Activated naive CD4-positive, alpha-beta T cell treated with anti-CD3 and anti-CD28 coated beads, Interleukin-2, amount 50 U/mL, for 16 hours (primary cell): ENCODE data around the gene ZDHHC12.

ENCODE experiments used
- DNase-seq: peaks from one replicate; pipeline ENCODE4 v3.0.0-alpha.2; 2020

ZDHHC12 gene, protein sequence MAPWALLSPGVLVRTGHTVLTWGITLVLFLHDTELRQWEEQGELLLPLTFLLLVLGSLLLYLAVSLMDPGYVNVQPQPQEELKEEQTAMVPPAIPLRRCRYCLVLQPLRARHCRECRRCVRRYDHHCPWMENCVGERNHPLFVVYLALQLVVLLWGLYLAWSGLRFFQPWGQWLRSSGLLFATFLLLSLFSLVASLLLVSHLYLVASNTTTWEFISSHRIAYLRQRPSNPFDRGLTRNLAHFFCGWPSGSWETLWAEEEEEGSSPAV

DNA sequence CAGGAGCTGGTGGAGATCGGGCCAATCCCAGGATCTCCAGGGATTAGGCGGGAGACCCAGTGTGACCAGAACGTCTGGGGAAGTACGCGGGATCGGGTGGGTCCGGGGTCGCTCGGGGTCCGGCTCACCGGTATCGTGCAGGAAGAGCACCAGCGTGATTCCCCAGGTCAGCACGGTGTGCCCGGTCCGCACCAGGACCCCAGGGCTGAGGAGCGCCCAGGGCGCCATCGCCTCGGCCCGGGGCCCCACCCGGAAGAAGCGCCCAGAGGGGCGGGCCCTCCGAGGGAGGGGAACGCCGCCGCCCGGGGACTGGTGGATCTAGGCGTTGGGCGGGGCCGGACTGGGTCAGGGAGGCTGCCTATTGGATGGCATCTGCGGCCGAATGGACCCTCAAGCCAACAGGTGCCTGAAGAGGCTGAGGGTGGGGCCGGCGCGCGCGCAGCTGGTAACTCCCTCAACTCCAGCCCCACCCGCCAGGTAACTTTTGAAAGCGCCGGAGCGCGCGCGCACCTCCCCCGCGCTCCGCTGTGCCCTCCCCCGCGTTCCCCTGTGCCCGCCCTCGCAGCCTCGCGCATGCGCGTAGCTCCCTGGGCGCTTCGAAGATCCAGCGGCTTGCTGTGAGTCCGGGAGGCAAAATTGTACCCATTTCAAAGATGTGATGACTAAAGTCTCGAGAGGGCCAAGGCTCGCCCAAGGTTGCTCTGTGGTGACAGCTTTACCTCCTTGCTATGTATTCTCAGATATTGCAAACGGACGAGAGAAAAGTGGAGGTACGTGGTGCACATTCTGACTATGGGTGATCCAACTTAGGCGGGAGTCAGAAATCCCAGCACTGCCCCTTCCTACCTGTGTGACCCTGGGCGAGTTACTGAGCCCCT is at the start of gene ZDHHC12:
Gene ZDHHC12 (minus strand): TSS at position 262 of the 878 bp plus-strand sequence. CDS start 34 bp downstream, at position 228.
- DNase-seq = peak; percentile 99

DNA sequence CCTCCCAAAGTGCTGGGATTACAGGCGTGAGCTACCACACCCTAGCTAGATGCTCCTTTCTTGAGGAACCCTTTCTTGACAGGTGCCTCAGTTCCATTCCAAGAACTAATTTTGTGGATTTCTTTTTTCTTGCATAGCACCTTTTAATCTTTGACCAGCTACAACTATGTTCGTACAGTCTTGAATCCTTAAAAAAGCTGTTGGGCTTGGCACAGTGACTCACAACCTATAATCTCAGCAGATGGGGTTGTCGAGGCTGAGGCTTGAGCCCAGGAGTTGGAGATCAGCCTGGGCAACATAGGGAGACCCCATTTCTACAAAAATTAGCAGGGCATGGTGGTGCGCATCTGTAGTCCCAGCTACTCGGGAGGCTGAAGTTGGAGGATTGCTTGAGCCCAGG is 49.1 kb upstream of the ZDHHC12 start:
- no peak for DNase-seq

DNA sequence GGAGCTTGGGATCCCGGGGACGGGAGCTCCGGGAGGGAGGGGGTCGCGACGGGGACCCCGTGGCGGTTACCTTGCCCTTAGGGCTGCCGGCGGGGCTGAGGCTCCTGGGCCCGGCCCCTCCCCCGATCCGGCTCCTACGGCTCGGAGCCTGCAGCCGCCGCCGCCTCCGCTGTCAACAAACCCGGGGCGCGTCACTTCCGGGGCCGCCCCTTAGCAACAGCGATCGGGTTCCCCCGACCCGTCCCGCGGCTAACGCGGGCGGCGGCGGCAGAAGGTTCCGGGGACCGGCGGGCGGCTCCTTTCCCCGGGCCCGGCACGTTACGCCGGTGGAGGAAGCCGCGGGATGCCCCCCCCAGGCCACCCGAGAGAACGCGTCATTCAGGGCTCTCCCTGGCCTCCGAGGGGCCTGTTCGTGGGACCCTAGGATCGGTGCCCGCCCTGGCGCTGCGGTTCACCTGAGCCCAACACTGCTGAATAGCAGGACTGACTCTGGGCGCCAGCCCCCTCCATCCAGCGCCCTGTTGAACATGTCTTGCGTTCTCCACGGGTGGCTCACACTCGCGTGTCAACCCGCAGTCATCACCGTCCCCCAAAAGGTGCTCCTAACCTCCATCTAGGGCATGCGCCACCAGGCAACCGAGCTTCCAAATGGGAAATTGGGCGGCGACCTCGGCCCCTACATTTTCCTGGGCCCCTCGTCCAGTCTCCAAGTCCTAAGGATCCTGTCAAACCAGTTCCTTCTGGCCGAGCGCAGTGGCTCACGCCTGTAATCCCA is 48.0 kb upstream of the ZDHHC12 start, which contains the start of gene ZER1:
Gene ZER1 (minus strand): TSS at position 183 of the 775 bp plus-strand sequence. CDS start 16,362 bp downstream, outside the sequence.
- DNase-seq = peak; percentile 95

DNA sequence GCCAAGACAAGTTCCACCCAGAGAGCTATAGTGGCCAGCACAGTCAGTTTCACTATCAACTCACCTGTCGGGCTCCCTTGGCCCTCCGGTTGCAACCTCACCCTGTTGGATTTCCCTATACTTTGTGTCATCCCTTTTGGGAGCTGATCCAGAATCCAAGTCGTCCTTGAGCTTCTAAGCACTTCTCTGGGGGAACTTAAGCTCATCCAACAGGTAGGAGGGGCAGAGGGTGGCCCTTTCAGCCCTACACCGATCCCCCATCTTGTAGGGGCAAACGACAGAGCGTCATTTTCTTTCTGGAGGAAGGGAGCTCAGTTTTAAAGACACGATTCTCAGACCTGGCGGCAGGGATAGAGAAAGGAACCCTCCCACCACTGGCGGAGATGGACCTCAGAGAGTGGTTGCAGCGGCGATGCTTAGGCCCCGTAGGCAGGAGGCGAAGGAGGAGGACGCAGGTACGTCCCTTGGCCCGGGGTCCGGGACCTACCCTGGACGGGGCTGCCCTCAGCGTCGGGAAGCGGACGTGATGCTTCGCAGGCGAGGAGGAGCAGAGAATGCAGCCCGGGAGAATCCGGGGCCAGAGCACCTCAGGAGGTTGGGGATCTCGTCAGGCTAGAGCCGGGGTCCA is 47.3 kb upstream of the ZDHHC12 start:
- DNase-seq = no peak

DNA sequence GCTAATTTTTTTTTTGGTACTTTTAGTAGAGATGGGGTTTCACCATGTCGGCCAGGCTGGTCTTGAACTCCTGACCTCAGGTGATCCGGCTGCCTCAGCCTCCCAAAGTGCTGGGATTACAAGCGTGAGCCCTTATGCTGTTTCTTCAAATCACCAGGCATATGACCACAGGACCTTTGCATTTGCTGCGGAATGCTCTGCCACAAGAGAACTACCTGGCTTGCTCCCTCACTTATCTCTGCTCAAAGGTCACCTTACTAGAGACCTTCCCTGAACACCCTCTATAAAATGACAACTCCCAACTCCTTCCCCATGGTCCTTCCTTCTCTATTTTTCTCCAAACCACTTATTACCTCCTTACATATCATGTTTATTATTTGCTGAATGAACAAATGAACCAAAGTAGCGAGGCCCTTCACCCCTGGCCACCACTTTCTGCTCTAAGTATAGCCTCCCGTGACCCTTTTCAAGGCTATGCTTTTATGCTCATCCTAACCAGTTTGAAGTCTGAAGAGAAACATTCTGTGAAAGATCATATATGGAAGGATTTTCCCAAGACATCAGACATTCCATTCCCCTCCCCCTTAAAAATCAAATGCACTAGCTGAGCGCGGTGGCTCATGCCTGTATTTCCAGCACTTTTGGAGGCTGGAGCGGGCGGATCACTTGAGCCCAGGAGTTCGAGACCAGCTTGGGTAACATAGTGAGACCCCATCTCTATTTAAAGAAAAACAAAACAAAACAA is 46.5 kb upstream of the ZDHHC12 start:
- DNase-seq = no peak

DNA sequence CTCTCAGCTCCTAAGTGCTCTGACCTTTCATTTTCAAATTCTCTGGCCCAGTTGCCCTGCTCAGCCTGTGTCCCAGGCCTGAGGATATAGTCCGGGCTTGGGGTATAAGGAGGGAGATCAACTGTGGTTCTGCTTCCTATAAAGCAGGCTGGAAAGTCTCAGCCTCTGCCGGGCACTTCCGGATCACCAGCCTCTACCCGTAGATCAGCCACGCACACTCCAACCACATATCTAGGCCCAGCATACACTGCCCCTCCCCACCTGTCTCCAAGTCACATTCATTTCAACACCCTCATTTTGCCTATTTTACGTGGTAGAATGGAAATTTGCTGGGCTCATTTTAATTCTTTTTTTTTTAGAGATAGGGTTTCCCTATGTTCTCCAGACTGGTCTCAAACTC is 44.7 kb upstream of the ZDHHC12 start:
- DNase-seq = no peak

DNA sequence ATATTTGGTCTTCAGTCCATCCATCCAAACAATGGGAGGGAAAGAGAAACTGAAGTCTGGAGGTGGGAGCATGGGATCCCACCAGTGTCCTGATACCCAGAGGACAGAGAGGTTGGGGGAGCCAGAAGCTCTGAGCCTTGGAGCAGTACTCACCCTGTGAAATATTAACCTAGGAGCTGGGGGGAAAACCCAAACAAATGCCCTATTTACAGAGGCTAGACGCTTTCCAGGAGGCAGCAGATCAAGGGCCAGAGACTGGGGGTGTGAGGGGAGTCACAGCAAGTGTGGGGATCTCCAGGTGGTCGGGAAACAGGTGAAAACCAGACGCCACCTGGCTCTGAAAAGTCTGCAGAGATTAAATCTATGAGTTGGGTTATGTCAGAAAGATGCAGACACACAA is 41.6 kb upstream of the ZDHHC12 start:
- DNase-seq = no peak

DNA sequence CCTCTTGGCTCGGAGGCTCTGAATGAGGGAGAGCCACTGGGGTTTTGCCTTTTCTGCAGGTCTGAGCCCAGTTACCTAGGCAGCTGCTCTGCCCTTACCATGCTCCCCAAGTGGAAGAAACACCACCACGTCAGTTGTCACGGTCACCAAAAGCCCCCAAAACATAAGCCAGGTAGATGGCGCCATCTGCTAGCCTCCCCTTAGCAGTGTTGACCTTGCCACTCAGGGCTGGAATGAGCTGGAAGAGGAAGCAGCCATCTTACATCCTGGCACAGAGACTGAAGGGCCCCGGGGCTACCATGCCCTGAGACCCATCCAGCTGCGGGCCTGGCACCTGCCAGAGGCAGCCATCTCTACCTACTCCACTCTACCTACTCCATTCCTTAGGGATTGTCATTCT is 40.4 kb upstream of the ZDHHC12 start:
- no peak for DNase-seq

DNA sequence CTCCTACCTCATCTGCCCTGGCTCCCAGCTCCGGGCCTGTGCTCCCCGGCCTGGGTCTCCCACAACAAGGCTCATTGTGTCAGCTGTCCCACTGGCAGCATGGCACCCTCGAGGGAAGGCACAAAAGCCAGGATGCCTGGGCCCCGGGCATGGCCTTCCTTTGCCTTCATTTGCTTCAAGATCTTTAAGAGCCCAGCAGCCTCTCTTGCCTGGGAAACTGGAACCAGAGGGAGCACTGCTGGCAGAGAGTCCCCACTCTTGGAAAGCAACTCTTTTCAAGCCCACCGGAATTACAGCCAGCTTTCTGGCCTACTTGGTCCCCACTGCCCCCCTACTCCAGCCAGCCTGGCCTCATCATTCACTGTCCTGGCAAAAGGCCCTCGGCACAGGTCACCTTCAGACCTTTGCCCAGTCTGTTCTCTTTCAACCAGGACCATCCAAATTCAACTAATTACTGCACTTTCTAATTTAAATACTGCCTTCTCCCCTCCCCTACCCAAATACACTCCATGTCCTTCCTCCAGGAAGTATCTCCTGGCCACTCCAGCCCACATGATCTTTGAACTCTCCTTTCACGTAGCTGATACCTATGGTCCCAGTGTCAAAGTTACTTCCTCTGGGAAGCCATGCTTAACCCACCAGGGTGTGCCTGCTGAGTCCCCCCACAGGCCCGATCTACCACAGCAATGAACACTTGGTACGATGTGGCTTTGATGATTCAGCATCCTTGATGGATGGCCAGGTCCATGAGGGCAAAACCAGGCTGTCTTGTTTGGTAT is 38.9 kb upstream of the ZDHHC12 start:
- DNase-seq = no peak

DNA sequence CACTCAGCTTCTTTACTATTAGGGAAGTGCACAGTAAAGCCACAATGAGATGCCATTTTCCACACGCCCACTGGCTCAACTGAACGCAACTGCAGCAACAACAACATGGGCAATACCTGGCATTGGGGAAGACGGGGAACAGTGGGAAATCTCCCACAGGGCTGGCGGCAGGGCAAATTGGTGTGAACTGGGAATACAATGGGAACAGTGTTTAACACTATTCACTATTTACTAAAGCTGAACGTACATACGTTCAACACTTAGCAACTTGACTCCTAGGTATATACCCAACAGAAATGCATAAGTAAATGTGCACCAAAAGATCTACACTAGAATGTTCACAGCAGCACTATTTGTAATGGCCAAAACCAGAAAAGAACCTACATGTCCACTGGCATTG is 33.7 kb upstream of the ZDHHC12 start:
- DNase-seq = no peak

DNA sequence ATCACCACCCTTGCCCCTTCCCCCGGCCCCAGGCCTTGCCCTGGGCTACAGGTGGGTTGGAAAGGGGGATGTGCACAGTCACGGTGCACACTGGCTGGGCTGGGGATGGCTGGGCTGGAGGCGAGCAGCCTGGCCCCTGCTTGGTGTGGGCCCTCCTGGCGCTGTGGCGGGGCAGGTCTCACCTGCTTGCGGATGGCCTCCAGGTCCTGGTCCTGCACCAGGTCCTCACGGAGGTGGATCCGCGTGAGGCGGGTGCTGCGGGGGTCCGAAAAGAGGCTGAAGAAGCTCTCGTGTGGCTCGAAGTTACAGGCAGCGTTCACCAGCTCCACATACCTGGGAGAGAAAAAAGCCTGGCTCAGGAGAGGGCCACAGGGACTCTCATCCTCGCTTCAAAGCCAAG is 29.7 kb upstream of the ZDHHC12 start:
- no peak for DNase-seq

DNA sequence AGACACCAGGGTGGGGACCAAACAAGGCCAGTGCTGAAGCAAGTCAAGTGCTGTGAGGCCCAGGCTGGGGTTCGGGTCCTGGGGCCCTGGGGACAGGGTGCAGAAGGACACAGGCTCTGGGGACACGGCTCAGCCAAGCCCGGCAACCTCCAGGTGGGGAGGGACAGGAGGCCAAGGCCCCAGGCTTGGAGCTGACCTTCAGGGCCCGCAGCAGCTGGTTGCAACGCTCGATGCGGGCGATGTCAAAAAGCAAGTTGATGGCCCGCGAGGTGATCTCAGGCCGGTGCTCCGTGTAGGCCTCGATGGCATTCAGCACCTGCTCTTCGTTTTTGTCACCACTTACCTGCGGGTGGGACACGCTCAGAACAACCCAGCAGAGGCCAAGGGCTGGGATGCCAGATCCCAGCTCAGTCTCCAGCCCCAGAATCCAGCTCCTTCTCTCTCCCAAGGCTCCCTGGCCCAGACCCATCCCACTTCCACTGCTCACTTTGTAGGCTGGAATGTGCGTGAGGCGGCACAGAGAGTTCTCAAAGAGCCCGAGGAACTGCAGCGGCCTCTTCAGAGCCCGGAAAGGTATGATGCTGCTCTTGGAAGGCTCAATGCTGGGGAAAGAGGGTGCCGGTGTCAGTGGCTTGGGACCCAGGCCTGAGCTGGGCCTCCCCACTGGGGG is 27.1 kb upstream of the ZDHHC12 start:
- DNase-seq = no peak

DNA sequence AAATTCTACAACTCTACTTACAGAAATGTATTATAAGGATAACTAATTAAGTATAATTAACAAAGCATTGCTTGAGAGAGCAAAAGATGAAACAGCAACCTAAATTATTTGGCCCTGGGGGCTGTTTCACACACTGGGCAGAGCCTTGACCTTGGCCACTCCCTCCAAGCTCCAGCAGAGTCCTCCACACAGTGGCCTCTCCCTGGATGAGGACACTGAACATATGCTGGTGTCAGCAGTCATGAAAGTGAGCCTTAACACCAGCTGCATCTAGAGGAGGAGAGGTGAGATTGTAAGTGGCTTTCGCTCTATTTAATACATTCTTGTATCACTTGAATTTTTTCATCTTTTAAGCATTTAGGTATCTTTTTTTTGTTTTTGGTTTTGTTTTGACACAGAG is 23.3 kb upstream of the ZDHHC12 start:
- DNase-seq = no peak

DNA sequence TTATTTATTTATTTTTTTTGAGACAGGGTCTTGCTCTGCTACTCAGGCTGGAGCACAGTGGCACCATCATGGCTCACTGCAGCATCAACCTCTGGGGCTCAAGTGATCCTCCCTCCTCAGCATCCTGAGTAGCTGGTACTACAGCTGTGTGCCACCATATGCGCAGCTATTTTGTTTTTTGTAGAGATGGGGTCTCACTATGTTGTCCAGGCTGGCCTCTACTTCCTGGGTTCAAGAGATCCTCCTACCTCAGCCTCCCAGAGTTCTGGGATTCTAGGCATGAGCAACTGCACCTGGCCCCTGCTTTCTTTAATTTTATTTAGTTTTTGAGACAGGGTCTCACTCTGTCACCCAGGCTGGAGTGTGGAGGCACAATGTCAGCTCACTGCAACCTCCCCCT is 19.5 kb upstream of the ZDHHC12 start:
- no peak for DNase-seq

DNA sequence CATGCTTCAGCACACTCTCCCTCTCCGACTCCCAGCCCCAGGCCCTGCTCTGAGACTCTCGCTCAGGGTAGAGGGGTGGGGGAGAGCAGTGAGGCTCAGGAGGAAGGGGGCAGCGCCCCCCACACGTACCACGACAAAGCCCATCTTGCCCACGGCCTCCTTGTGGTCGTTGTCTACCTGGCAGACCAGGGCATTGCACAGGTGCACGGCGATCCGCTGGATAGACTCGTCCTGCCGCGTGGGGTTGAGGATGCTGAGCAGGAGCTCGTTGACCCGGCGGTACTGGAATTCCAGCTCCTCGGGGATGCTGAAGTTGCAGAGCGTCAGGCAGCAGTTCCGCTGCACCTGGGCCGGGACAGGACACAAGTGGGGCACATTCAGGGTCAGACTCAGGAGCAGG is 18.5 kb upstream of the ZDHHC12 start:
- DNase-seq = no peak

DNA sequence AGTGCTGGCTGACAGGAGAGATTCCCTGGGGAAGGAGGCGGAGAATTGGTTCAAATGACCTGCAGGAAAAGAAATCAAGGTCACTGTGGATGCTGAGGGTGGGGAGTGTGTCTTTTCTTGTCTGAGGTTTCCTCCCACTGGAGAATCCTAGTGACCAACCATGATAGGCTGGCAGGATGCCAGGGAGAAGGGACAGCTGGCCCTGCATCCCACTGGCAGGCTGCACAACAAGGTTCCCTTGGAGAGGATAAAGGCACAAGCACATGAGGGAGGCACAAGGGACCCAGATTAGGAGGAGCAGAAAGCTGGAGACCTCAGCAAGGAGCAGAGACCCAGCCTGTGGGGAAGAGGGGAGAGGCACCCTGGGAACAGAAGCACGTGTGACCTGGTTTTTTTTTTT is 11.4 kb upstream of the ZDHHC12 start:
- no peak for DNase-seq

DNA sequence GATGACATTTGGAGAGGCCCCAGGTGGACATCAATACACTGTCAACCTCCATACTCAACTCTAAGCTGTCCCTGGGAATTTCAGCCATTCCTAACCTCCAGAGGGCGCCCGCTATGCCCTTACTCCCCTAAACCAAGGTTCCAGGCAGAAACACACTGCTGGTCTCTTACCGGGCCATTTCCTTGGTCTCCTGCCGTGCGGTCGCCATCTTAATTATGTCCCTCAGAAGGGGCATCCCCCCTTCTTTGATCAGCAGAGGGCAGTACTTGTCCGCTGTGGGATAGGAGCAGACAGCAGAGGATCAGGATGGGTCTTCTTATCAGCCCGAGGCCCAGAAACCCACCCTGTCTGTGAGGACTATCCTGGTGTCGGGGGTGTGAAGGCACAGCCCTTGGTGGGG is 9.3 kb upstream of the ZDHHC12 start:
- no peak for DNase-seq

DNA sequence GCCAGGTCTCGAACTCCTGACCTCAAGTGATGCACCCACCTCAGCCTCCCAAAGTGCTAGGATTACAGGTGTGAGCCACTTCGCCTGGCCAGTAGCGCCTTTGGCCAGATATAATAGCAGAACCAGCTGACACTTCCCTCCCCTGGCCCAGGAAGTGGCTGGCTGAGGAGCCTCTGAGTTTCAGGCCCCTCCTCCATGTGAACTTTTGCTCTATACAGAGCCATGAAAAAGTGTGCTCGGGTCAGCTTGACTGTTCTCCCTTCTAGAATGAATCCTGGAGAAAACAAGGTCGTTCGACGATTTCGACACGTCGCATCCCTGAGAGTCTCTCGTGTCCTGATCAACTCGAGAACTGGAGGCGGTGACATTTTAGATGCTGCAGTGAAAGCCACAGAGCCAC is 8.6 kb upstream of the ZDHHC12 start:
- DNase-seq = no peak

DNA sequence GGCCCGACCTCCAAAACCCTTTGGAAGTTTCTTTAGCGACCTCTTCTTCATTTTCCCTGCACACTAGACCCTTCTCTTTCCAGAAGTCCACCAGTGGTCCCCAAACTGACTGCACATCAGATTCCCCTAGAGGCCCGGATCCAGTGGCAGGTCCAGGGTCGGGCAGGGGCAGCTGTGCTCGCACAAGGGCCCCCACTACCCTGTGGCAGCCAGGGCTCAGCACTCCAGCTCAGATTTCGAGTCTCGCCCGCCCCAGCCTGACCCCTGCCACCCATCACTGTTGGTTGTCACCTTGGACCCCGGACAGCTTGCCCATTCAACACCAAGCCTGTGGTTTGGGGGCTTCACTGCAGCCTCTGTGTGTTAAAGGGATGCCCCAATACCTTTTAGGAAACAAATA is 7.8 kb upstream of the ZDHHC12 start:
- DNase-seq = no peak

DNA sequence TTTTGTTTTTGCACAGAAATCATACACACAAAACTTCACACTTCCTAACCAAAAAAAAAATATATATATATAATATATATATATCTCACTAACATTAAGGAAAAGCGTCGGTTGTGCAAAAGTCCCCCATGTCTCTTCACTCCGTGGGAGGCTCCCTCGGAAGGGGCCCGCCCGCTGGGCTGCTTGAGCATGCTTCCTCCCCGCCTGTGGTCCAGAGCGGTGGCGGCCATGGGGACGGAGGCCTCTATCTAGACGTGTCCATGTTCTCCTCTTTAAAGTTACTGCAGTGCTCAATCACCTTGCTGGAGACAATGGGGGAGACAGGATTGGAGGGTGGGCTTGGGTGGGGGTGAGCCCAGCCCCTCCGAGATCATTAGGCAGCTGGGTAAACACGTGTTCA is 7.2 kb upstream of the ZDHHC12 start:
- DNase-seq = no peak
